SU-DHL-6 (cell line): Measurements from ENCODE around the gene FERMT2.

ENCODE experiments used
- EZH2phosphoT487 ChIP-seq: fragments of 200-600 bp; sonication (generic), shearing (Covaris generic); conservative IDR thresholded peaks from 2 replicates; pipeline ENCODE4 v1.6.1; 2018; ENCODE audit warnings: mild to moderate bottlenecking, antibody characterized with exemption, low read length, moderate library complexity, mixed read lengths
- TF ChIP-seq, protein P1 (sequence below): fragments of 200-600 bp; sonication (generic); IDR thresholded peaks from one replicate; pipeline ENCODE4 v1.5.1; 2017; ENCODE audit warnings: antibody characterized with exemption, mild to moderate bottlenecking, low read length, moderate library complexity; ENCODE audit not compliant: insufficient read depth, poor library complexity, severe bottlenecking

DNA sequence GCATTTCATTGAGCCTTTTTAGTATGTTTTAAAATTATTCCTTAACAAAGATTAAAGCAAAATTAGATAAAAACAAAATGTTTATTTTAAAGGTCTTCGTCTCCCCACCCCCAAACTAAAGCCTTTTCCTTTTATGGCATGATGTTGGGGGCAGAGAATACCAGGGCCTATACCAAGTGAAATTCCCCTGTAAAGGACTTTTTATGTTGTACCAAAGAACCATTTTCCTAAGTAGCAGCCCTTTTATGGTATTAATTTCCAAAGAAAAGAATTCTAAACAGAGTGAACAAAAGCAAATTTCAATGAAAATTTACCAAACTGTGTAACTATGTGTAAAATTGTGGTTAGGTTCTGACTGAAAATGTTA lies 87.5 kb downstream of the FERMT2 start:
- TF ChIP-seq, protein P1, sequence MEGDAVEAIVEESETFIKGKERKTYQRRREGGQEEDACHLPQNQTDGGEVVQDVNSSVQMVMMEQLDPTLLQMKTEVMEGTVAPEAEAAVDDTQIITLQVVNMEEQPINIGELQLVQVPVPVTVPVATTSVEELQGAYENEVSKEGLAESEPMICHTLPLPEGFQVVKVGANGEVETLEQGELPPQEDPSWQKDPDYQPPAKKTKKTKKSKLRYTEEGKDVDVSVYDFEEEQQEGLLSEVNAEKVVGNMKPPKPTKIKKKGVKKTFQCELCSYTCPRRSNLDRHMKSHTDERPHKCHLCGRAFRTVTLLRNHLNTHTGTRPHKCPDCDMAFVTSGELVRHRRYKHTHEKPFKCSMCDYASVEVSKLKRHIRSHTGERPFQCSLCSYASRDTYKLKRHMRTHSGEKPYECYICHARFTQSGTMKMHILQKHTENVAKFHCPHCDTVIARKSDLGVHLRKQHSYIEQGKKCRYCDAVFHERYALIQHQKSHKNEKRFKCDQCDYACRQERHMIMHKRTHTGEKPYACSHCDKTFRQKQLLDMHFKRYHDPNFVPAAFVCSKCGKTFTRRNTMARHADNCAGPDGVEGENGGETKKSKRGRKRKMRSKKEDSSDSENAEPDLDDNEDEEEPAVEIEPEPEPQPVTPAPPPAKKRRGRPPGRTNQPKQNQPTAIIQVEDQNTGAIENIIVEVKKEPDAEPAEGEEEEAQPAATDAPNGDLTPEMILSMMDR: no peak
- no peak for TF ChIP-seq EZH2phosphoT487
